HepG2 (cell line): ENCODE results near the gene PSMD1. TPM values are rescaled to one million over a fixed set of nuclear protein-coding genes. Genes with fewer than 3 reads are reported as not detected.

Source experiments
- KAT7 ChIP-seq: IDR thresholded peaks from 2 replicates; pipeline ENCODE4 v1.6.1; 2018; ENCODE audit warnings: borderline replicate concordance, missing compliant biosample characterization
- MNT ChIP-seq: fragments of 450-650 bp; IDR thresholded peaks from 2 replicates; pipeline ENCODE4 v1.6.1; 2016
- PRDM15 ChIP-seq: sonication (generic); formaldehyde crosslinking; IDR thresholded peaks from 2 replicates; pipeline ENCODE4 v1.4.0; 2020; ENCODE audit warnings: missing genetic modification reagents
- SMC3 ChIP-seq: IDR thresholded peaks from 2 replicates; pipeline ENCODE4 v1.6.1; 2011; ENCODE audit warnings: low read length, improper control_type of control experiment
- THAP8 ChIP-seq: sonication (generic); formaldehyde crosslinking; IDR thresholded peaks from 2 replicates; pipeline ENCODE4 v1.5.1; 2020; ENCODE audit warnings: missing genetic modification reagents, mild to moderate bottlenecking, borderline replicate concordance
- WIZ ChIP-seq: sonication (generic); formaldehyde crosslinking; IDR thresholded peaks from 2 replicates; pipeline ENCODE4 v1.5.1; 2020; ENCODE audit warnings: mild to moderate bottlenecking, missing genetic modification reagents
- ZNF460 ChIP-seq: sonication (generic); formaldehyde crosslinking; IDR thresholded peaks from 2 replicates; pipeline ENCODE4 v1.5.1; 2020; ENCODE audit warnings: missing genetic modification reagents, mild to moderate bottlenecking, borderline replicate concordance
- ZNF549 ChIP-seq: sonication (generic); formaldehyde crosslinking; IDR thresholded peaks from 2 replicates; pipeline ENCODE4 v1.5.0; 2020; ENCODE audit warnings: missing genetic modification reagents
- ZNF7 ChIP-seq: IDR thresholded peaks from 2 replicates; pipeline ENCODE4 v1.6.1; 2016; ENCODE audit warnings: missing biosample characterization, missing genetic modification reagents
- polyA plus RNA-seq, 8 experiments: library from polyadenylated mRNA; depleted of rRNA in 3 of 8; stranded (reverse) in 7 of 8; unstranded in 1 of 8; fragments of >200 nt; fragmentation: Illumina TruSeq in 4 of 8; extraction: Trizol in 4 of 8; gene quantifications; 2 replicates each; pipeline versions ENCODE4 v1.2.1 to v1.2.3, GENCODE V29; 2011 to 2016; ENCODE audit warnings: low read depth in 4 of 8, missing spikeins in 1 of 8, mixed read lengths in 1 of 8; ENCODE audit not compliant: insufficient read depth in 1 of 8
- total RNA-seq, 5 experiments: library from RNA; depleted of rRNA; stranded (reverse); fragments of >200 nt; fragmentation: Illumina TruSeq; extraction: Trizol; gene quantifications; 2 replicates each; pipeline ENCODE4 v1.2.3, GENCODE V29; 2016; ENCODE audit warnings: low read depth in 1 of 5
- TF ChIP-seq, protein P1 (sequence below): sonication (generic); formaldehyde crosslinking; IDR thresholded peaks from 2 replicates; pipeline ENCODE4 v1.4.0; 2020; ENCODE audit warnings: missing genetic modification reagents, mild to moderate bottlenecking, borderline replicate concordance

The PSMD1 gene
- total and polyA plus RNA-seq, 2 of the 13 experiments (the other 11 are each of a cell fraction or from before 2014, with no cell fraction given), result 136 to 191 TPM

DNA sequence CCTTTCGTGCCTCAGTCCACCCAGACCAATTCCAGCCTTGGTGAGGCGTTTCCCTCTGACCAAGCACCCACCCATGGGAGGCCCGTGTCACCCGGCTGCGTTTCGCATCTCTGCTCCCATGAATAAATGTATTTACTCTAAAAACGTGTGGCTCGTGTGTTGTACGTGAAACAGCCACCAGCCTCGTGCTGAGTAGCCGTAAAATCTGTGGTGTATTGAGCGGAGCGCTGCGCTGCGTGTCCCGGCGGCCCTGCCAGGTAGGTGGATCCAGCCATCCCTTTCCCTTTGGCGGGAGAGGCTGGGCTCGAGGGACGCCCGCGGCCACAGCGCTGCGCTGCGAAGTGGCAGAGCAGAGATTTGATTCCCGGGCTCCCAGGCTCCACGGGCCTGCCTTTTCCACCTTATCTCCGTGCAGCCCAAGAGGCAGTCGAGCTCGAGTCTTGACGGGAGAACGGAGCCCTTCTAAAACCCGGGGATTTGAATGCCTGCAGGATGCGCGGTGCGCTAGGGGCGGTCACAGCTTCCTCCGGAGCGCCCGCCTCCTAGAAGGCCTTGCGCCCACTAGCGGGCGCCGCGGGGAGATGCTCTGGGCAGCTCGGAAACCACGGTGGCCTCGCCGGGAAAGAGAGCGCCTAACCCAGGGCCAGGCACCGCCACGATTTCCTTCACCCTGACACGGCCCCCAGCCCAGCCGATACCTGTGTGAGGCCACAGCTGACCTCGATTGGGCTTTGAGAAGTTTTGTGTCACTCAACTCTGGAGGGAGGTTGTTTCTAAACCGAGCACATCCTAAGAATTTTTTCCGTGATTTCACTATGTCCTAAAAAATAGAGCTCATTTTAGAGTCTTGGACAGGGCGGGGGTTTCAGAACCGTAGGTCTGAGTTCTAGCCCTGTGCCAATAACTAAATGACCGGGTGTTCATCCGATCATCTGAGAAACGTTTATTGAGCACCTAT lies 3.9 kb upstream of the PSMD1 start (continued):
- peak; percentile 93 for TF ChIP-seq PRDM15 (CRISPR knock-in tag)
- TF ChIP-seq, protein P1, sequence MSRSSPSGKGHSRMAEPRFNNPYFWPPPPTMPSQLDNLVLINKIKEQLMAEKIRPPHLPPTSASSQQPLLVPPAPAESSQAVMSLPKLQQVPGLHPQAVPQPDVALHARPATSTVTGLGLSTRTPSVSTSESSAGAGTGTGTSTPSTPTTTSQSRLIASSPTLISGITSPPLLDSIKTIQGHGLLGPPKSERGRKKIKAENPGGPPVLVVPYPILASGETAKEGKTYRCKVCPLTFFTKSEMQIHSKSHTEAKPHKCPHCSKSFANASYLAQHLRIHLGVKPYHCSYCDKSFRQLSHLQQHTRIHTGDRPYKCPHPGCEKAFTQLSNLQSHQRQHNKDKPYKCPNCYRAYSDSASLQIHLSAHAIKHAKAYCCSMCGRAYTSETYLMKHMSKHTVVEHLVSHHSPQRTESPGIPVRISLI, result peak; percentile 60
- no peak for TF ChIP-seq ZNF549 (CRISPR knock-in tag)
- TF ChIP-seq THAP8 (CRISPR knock-in tag), result no peak
- TF ChIP-seq ZNF460, result no peak; the same call in 1 of the 2 replicates
- TF ChIP-seq ZNF7 (CRISPR knock-in tag), result peak; percentile 38; the same call in 1 of the 2 replicates
- peak; percentile 50; the same call in 1 of the 2 replicates for TF ChIP-seq SMC3
- no peak for TF ChIP-seq MNT
- peak; percentile 54 for TF ChIP-seq WIZ (CRISPR knock-in tag)
- TF ChIP-seq KAT7 (CRISPR knock-in tag), result peak; percentile 33; the same call in 1 of the 2 replicates
